Measurements from ENCODE around the gene SLC41A3.

SLC41A3 gene

DNA sequence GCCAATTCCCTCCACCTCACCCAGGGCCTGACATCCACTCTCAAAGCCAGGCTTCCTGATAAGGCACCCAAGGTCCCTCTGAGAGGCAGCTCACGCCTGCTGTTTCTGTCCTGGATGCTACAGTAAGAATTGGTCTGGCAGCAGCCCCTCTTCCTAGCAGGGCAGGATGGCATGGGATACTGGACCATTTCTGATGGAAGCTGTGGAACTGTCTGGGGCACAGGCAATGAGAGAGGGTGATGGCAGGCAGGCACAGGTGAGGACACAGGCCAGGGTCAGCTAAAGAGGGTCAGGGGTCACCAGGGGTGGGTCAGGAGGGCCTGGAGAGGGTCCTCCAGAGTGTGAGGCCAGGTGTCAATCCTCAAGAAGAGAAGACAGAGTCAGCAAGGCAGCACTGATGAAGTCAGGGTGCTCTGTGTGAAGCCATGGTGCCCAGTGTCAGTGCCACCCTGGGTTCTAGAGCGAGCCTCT, 41.9 kb upstream of the SLC41A3 start:
- H3K27me3 Mint-ChIP-seq (ENCODE audit: low read depth), result no peaks in the 10 kb centered on the region
- H3K27ac Mint-ChIP-seq, result no peak overlapping the region
- H3K9me3 Mint-ChIP-seq, result no peaks in the 10 kb centered on the region
- H3K36me3 Mint-ChIP-seq (ENCODE audit: low read depth), result no peaks in the 10 kb centered on the region
- H3K4me1 Mint-ChIP-seq (ENCODE audit: low read depth), result no peaks in the 10 kb centered on the region
- no peak overlapping the region for H3K4me3 Mint-ChIP-seq

DNA sequence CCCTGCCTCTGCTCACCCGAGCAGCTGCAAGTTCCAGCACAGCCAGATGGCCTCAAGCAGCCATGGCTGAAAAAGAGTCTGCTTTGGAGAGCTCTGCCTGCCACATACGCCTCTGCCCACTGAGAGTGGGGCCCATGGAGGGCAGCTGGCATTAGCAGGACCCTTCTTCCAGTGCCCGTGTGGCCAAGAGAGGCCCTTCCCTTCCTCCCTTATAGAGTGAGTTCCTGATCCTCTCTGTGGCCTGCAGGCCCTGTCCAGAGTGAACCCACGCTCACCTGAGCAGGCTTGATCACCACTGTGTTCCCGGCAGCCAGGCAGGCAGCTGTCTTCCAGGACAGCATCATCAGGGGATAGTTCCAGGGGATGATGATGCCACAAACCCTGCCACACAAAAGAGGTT, 41.4 kb upstream of the SLC41A3 start:
- H3K4me3 Mint-ChIP-seq, result no peak overlapping the region
- no peak overlapping the region for H3K27ac Mint-ChIP-seq
- no peaks in the 10 kb centered on the region for H3K4me1 Mint-ChIP-seq (ENCODE audit: low read depth)
- no peaks in the 10 kb centered on the region for H3K9me3 Mint-ChIP-seq
- H3K36me3 Mint-ChIP-seq (ENCODE audit: low read depth), result no peaks in the 10 kb centered on the region
- H3K27me3 Mint-ChIP-seq (ENCODE audit: low read depth), result no peaks in the 10 kb centered on the region

DNA sequence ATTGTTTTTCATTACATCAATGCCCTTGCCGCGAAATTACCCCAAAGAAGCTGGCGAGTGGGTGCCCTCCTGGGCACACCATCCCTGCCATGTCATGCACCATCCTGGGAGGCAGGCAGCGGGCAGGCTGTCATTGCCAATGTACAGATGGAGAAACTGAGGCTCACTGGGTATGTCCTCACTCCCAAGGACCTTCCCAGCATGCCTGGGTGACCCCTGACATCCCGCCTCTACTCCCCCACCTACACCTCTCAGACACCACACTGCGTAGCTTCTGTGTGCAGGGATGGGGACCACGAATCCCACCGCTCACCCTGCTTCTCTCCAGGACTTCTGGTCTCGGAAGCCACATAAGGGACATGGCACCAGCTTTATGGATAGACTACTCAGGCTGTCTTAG, 41.0 kb upstream of the SLC41A3 start:
- no peaks in the 10 kb centered on the region for H3K27me3 Mint-ChIP-seq (ENCODE audit: low read depth)
- no peaks in the 10 kb centered on the region for H3K4me1 Mint-ChIP-seq (ENCODE audit: low read depth)
- H3K4me3 Mint-ChIP-seq, result no peak overlapping the region
- H3K9me3 Mint-ChIP-seq, result no peaks in the 10 kb centered on the region
- no peak overlapping the region for H3K27ac Mint-ChIP-seq
- H3K36me3 Mint-ChIP-seq (ENCODE audit: low read depth), result no peaks in the 10 kb centered on the region

- Mint-ChIP-seq H3K27ac (no peak overlapping the region), H3K36me3 (ENCODE audit: low read depth) (no peaks in the 10 kb centered on the region), H3K4me3 (no peak overlapping the region), H3K4me1 (ENCODE audit: low read depth) (no peaks in the 10 kb centered on the region), H3K9me3 (no peaks in the 10 kb centered on the region), H3K27me3 (ENCODE audit: low read depth) (no peaks in the 10 kb centered on the region)
These were observed 40.4 kb upstream of the SLC41A3 start for GRCh38 chr3:126124148-126124868.

GRCh38 chr3:126121632-126122031, 37.7 kb upstream of the SLC41A3 start:
- Mint-ChIP-seq H3K9me3 (no peaks in the 10 kb centered on the region), H3K4me3 (no peak overlapping the region), H3K27ac (no peak overlapping the region), H3K4me1 (ENCODE audit: low read depth) (no peaks in the 10 kb centered on the region), H3K27me3 (ENCODE audit: low read depth) (no peaks in the 10 kb centered on the region), H3K36me3 (ENCODE audit: low read depth) (no peaks in the 10 kb centered on the region)

DNA sequence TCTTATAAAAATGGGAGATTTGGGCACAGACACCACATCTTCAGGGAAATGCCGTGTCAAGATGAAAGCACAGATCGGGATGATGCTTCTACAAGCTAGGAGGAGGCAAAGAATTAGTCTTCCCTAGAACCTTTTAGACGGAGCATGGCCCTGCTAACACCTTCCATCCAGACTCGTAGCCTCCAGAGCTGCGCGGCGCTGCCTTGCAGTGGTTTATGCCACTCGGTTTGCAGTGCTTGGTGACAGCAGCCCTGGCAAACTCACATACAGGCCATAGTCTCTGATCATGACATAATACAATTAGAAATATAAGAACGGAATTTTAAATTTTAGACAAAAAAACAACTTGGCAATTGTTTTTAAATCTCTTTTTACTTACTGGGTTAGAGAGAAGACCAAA, 37.1 kb upstream of the SLC41A3 start:
- H3K27me3 Mint-ChIP-seq (ENCODE audit: low read depth), result no peaks in the 10 kb centered on the region
- H3K4me1 Mint-ChIP-seq (ENCODE audit: low read depth), result no peaks in the 10 kb centered on the region
- H3K4me3 Mint-ChIP-seq, result no peak overlapping the region
- no peaks in the 10 kb centered on the region for H3K36me3 Mint-ChIP-seq (ENCODE audit: low read depth)
- no peak overlapping the region for H3K27ac Mint-ChIP-seq
- no peaks in the 10 kb centered on the region for H3K9me3 Mint-ChIP-seq

GRCh38 chr3:126119976-126120375, 36.1 kb upstream of the SLC41A3 start:
- H3K4me1 Mint-ChIP-seq (ENCODE audit: low read depth), result no peaks in the 10 kb centered on the region
- no peaks in the 10 kb centered on the region for H3K36me3 Mint-ChIP-seq (ENCODE audit: low read depth)
- H3K9me3 Mint-ChIP-seq, result no peaks in the 10 kb centered on the region
- H3K4me3 Mint-ChIP-seq, result no peak overlapping the region
- no peaks in the 10 kb centered on the region for H3K27me3 Mint-ChIP-seq (ENCODE audit: low read depth)
- no peak overlapping the region for H3K27ac Mint-ChIP-seq

GRCh38 chr3:126119008-126119675, 35.2 kb upstream of the SLC41A3 start:
- no peak overlapping the region for H3K27ac Mint-ChIP-seq
- H3K27me3 Mint-ChIP-seq (ENCODE audit: low read depth), result no peaks in the 10 kb centered on the region
- H3K36me3 Mint-ChIP-seq (ENCODE audit: low read depth), result no peaks in the 10 kb centered on the region
- H3K4me1 Mint-ChIP-seq (ENCODE audit: low read depth), result no peaks in the 10 kb centered on the region
- no peak overlapping the region for H3K4me3 Mint-ChIP-seq
- no peaks in the 10 kb centered on the region for H3K9me3 Mint-ChIP-seq

- Mint-ChIP-seq H3K9me3 (no peaks in the 10 kb centered on the region), H3K27me3 (ENCODE audit: low read depth) (no peaks in the 10 kb centered on the region), H3K4me1 (ENCODE audit: low read depth) (no peaks in the 10 kb centered on the region), H3K4me3 (no peak overlapping the region), H3K27ac (no peak overlapping the region), H3K36me3 (ENCODE audit: low read depth) (no peaks in the 10 kb centered on the region)
These were observed 34.7 kb upstream of the SLC41A3 start for GRCh38 chr3:126118591-126118990.

DNA sequence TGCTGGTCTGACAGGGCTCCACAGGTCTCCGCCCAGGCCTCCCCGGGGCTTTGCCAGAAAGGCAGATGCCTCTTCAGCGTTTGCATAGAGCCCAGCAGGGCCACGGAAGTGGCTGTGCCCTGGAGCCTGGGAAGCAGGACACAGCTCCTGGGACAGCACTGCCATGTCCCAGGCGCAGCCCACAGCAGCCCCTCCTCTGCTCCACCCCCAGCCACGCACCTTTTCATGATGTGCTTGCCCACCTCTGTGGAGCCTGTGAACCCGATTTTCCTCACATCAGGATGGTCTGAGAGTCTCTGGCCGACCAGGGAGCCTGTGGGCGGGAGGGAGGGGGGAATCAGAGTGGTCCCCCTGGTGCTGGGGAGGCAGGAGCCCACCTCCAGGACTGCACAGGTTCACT, 33.9 kb upstream of the SLC41A3 start:
- H3K9me3 Mint-ChIP-seq, result no peaks in the 10 kb centered on the region
- no peak overlapping the region for H3K4me3 Mint-ChIP-seq
- no peaks in the 10 kb centered on the region for H3K36me3 Mint-ChIP-seq (ENCODE audit: low read depth)
- H3K27me3 Mint-ChIP-seq (ENCODE audit: low read depth), result no peaks in the 10 kb centered on the region
- no peak overlapping the region for H3K27ac Mint-ChIP-seq
- no peaks in the 10 kb centered on the region for H3K4me1 Mint-ChIP-seq (ENCODE audit: low read depth)

GRCh38 chr3:126117212-126117611, 33.3 kb upstream of the SLC41A3 start:
- no peaks in the 10 kb centered on the region for H3K27me3 Mint-ChIP-seq (ENCODE audit: low read depth)
- no peaks in the 10 kb centered on the region for H3K36me3 Mint-ChIP-seq (ENCODE audit: low read depth)
- no peak overlapping the region for H3K4me3 Mint-ChIP-seq
- no peaks in the 10 kb centered on the region for H3K4me1 Mint-ChIP-seq (ENCODE audit: low read depth)
- no peaks in the 10 kb centered on the region for H3K9me3 Mint-ChIP-seq
- H3K27ac Mint-ChIP-seq, result no peak overlapping the region

DNA sequence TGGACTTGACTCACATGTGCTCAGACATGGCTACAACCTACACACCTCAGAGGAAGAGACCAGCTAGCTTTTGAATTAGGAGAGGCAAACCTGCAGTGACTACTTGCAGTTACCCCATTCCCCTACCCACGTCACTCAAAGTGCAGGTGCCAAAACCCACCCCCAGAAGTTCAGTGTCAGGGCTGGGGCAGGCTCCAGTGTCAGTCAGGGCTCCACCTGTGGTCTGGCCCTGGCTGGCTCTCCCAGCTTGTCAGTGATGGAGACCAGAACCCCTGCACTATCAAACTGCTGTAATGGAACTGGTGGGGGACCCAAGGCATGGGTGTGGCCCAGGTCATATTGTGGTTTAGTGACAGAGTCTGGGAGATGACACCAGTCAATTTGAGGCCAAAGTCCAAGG, 32.6 kb upstream of the SLC41A3 start:
- no peaks in the 10 kb centered on the region for H3K27me3 Mint-ChIP-seq (ENCODE audit: low read depth)
- no peak overlapping the region for H3K4me3 Mint-ChIP-seq
- no peak overlapping the region for H3K27ac Mint-ChIP-seq
- no peaks in the 10 kb centered on the region for H3K4me1 Mint-ChIP-seq (ENCODE audit: low read depth)
- H3K9me3 Mint-ChIP-seq, result no peaks in the 10 kb centered on the region
- no peaks in the 10 kb centered on the region for H3K36me3 Mint-ChIP-seq (ENCODE audit: low read depth)

GRCh38 chr3:126114443-126115386, 30.8 kb upstream of the SLC41A3 start:
- no peak overlapping the region for H3K4me3 Mint-ChIP-seq

DNA sequence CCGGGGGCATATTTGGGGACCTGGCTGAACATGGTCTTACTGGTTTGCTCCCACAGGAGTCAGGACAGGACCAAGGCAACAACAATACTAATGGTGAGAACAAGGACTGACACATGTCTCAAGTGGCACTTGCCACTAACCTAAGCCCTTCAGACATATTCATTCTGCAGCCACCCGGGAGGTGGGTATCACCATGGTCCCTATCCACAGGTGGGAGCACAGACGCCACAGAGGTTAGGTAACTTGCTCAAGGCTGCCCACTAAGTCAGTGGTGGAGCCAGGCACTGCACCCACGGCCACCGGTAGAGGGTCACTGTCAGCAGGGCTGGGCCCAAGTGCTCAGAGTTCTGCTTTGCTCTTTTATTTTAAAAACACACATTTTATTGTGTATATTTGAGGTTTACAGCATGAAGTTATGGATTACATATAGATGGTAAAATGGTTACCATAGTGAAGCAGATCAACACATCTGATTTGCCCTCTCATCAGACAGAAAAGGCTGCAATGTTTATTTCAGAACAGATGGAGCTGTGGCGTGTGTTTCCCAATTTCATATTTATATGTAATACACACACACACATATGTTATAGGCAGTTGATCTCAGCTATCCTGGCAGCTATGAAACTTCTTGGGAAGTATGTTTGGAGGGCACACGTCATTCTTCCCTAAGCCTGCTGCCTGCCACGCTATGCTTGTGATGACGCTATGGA, 30.0 kb upstream of the SLC41A3 start:
- H3K27me3 Mint-ChIP-seq (ENCODE audit: low read depth), result no peaks in the 10 kb centered on the region
- H3K27ac Mint-ChIP-seq, result no peak overlapping the region
- no peaks in the 10 kb centered on the region for H3K36me3 Mint-ChIP-seq (ENCODE audit: low read depth)
- no peaks in the 10 kb centered on the region for H3K4me1 Mint-ChIP-seq (ENCODE audit: low read depth)
- H3K9me3 Mint-ChIP-seq, result no peaks in the 10 kb centered on the region
- no peak overlapping the region for H3K4me3 Mint-ChIP-seq

More at GRCh38 chr3:126114443-126115386, 30.8 kb upstream of the SLC41A3 start:
- Mint-ChIP-seq H3K27ac (no peak overlapping the region), H3K27me3 (ENCODE audit: low read depth) (no peaks in the 10 kb centered on the region), H3K4me1 (ENCODE audit: low read depth) (no peaks in the 10 kb centered on the region), H3K9me3 (no peaks in the 10 kb centered on the region), H3K36me3 (ENCODE audit: low read depth) (no peaks in the 10 kb centered on the region)
